Fibroblast of pulmonary artery (primary cell): Measurements from ENCODE around the gene MAPK8IP1.
A peak's percentile ranks its signal among the peaks of the same experiment; 100 is the strongest.

Experiments used
- DNase-seq: peaks from one replicate; pipeline ENCODE4 v3.0.0-alpha.2; 2010; ENCODE audit warnings: low read depth
- H3K4me3 ChIP-seq: replicated peaks from 2 replicates; pipeline ENCODE4 v1.5.1; 2011; ENCODE audit warnings: low read depth, mild to moderate bottlenecking, control low read depth, low read length, moderate library complexity
- TF ChIP-seq, protein P1 (sequence below): IDR thresholded peaks from 2 replicates; pipeline ENCODE4 v1.5.1; 2011; ENCODE audit warnings: mild to moderate bottlenecking, control low read depth, low read length, inconsistent platforms; ENCODE audit errors: missing control alignments

Gene MAPK8IP1

DNA sequence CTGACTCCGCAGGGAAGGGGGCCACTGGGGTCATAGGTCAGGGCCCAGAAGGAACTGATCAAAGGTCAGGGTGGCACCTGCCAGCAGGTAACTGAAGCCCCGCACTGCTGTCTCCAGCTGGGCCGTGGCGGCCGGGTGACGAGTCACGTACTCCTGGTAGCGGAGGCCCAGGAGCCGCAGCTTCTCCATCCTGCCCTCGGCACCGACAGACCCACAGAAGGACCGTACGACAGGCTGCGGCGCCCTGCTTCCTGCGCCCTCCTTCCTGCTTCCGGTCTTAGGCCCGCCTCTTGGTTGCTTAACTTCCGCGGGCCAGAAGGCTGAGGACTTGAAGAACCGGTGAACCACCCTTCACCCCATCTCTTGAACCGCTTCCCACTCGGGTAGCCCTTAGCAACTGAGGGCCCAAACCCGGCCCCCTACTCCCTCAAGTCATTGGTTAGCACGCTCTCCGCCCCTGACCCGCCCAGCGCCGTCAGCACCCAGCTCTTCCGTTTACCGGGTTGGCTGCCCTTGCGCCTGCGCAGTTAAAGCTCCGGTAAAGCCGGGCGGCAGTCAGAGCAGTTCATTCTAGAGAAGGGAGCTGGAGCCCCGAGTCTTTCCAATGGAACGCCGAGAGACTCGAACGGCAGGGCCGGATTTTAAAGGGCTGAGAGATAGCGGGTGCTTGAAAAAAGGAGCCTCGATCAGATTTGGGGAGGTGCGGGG lies 32.3 kb downstream of the MAPK8IP1 start, which contains the start of gene PEX16:
PEX16 (minus strand) TSS at position 255 of the 708 bp plus-strand sequence; CDS start at position 189, 66 bp downstream.
- H3K4me3 ChIP-seq: peak within 1 kb of the TSS; percentile 99
- peak; percentile 100 for DNase-seq
- TF ChIP-seq, protein P1, sequence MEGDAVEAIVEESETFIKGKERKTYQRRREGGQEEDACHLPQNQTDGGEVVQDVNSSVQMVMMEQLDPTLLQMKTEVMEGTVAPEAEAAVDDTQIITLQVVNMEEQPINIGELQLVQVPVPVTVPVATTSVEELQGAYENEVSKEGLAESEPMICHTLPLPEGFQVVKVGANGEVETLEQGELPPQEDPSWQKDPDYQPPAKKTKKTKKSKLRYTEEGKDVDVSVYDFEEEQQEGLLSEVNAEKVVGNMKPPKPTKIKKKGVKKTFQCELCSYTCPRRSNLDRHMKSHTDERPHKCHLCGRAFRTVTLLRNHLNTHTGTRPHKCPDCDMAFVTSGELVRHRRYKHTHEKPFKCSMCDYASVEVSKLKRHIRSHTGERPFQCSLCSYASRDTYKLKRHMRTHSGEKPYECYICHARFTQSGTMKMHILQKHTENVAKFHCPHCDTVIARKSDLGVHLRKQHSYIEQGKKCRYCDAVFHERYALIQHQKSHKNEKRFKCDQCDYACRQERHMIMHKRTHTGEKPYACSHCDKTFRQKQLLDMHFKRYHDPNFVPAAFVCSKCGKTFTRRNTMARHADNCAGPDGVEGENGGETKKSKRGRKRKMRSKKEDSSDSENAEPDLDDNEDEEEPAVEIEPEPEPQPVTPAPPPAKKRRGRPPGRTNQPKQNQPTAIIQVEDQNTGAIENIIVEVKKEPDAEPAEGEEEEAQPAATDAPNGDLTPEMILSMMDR: no peak

DNA sequence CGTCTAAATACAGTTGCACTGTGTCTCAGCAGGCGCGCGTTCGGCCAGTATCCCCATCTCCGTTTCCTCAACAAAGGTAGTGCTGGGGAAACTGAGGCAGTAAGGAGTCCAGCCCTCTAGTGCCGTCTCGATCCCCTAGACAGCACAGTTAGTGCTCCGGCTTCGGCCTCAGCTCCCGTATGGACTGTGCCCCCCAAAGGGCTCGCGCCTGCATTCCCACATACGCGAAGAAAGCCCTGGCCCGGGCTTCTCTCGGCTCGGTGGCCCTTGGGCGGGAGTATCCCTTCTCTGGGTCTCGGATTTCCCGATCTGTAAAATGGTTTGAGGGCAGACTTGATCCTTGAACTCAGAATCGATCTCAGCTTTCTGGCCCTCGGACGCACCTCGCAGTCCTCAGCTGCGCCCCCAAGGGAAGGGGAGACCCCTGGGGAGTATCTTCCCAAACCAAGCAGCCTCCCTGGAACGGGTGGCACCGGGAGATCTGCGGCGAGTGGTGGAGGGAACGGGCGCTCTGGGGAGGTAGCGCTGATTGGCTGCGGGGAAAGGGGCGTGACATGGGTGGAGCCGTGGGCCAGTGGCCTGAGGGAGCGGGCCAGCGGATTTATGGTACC lies 33.0 kb downstream of the MAPK8IP1 start:
- TF ChIP-seq, protein P1: no peak

DNA sequence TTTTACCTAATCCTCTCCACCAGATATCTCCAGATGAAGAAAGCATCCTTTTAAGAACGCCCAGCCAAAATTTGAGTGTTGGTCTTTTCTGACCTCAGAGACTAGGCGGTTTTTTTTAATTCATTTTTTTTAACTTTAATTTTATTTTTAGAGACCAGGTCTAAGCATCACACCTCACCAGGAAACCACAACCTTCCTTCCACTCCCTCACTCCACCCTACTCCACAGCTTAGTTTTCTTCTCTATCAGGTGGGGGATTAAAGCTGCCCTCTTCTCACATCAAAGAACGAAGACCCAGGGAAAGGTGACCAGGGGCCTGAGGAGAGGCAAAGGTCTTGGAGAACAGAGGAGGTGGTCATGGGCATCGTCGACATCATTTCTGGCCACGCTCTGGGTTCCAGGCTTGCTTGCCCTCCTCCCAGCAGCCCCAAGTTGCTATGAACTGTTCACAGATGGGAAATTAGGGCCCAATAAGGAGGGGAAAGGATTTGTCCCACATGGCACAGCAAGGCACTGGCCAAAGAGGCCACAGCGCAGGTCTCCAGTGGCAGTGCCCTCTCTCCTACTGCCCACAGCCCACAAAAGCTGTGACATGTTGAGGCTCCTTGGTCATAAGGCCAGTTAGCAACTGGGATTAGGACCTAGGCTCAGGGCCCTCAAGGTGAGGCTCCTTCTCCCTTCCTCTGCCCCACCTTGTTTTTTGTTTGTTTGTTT lies 33.7 kb downstream of the MAPK8IP1 start:
- DNase-seq: no peak
- TF ChIP-seq, protein P1: no peak
- H3K4me3 ChIP-seq: peak overlapping the region; percentile 99

More for the DNA sequence above, 33.0 kb downstream of the MAPK8IP1 start:
- peak; percentile 68 for DNase-seq
- H3K4me3 ChIP-seq: peak overlapping the region; percentile 99

DNA sequence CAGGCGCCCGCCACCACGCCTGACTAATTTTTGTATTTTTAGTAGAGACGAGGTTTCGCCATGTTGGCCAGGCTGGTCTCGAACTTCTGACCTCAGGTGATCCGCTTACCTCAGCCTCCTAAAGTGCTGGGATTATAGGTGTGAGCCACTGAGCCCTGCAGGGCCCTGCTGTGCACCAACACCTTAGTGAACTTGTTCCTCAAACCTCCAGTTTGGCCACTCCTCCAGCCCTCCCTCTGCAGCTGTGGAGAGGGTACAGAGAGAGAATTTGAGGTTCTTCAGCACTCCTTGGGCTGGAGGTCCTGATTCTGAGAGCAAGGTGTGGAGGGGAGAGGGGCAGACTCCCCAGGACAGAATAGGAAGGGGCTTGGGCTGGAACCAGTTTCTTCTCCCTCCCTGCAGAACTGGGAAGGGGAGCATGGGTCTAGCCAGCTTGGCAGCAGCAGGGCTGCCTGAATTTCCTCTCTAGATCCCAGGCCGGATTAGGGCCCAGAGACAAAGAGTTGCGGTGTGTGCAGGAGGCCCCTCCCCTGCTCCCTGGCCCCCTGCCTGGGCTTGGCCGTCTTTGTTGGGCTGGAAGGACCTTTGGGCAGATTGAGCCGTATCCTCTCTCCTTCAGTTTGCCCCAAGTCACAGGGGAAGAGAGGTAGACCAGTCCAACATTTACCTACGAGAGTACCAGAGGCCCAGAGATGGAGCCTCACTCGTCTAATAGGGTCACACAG lies 34.5 kb downstream of the MAPK8IP1 start:
- no peak overlapping the region for H3K4me3 ChIP-seq
- TF ChIP-seq, protein P1: no peak
- no peak for DNase-seq

DNA sequence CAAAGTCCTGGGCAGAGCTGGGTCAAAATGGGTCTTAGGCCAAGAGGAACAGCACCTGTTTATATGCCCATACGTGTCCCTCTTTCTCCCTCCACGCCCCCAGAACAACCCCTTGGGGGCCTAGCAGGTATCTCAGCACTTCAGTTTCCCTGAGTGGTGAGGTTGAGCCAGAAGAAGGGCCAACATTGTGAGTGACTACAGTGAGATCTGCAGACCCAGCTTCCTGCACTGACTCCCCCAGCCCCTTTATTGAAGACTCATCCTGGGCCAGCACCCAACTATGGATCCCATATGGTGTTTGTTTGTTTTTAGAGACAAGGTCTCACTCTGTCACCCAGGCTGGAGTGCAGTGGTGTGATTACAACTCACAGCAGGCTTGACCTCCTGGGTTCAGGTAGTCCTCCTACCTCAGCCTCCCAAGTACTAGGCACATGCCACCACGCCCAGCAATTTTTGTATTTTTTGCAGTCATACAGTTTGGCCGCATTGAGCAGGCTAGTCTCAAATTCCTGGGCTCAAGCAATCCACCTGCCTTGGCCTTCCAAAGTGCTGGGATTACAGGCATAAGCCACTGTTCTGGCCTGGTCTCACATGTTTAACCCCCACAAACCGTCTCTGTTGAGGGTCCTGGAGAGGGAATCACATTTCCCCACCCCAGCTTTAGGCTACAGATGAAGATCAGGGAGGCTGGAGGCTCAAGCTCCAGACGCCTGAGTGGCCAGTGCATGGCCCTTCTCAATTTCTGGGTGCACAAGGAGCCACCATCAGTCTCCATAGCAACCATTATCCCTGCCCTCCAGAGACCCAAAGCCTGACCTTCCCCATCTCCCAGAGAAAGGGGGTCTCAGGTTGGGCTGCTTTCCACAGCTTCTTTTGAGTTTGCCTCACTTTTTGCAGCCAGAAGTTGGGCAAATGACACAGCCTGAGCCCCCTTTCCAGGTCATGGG lies 35.4 kb downstream of the MAPK8IP1 start:
- TF ChIP-seq, protein P1: no peak
- no peak for DNase-seq
- no peak overlapping the region for H3K4me3 ChIP-seq
